ENCODE measurements around the gene HSPB1. TPM values are rescaled to one million over a fixed set of nuclear protein-coding genes. Genes with fewer than 3 reads are reported as not detected.

The HSPB1 gene
- total and polyA plus RNA-seq, 2 donors (not counting 1 experiment from before 2014, with no cell fraction given): 34.0 to 343 TPM

- no peaks in the 10 kb centered on the region for H3K36me3 ChIP-seq (replicated peaks in 1 of 2; ENCODE audit: control extremely low read depth in 1 of 2, control insufficient read depth in 1 of 2, extremely low read depth in 1 of 2, insufficient read depth in 2 of 2, low read length in 1 of 2)
- H4K20me1 ChIP-seq (ENCODE audit: control insufficient read depth, insufficient read depth, low read length, poor library complexity, severe bottlenecking): no peaks in the 10 kb centered on the region
- intact Hi-C loops (cut with micrococcal nuclease): no loop called here
- peak overlapping the region; percentile 78 for H3K4me3 Mint-ChIP-seq
- H3K27me3 Mint-ChIP-seq: peaks cover 44% of the 10 kb centered on the region
- ChIA-PET POLR2A (interaction anchor here (0.6 to 0.7 kb wide), 2 partner anchors 83 to 840 kb away, joined by 3 read pairs; partner anchors contain the start of gene CCDC146), CTCF (interaction anchor here (1.4 to 2.8 kb wide), 2 partner anchors 10 to 33 kb away, joined by 6 to 12 read pairs; no protein-coding TSS in a partner anchor)
- peak overlapping the region; percentile 85 for H3K4me2 ChIP-seq (replicated peaks; ENCODE audit: low read depth, low read length, poor library complexity, severe bottlenecking)
- TF ChIP-seq CTCF (IDR thresholded peaks at IDR 0.05) (no peak), EZH2 (IDR thresholded peaks at IDR 0.05; ENCODE audit: borderline replicate concordance, insufficient read depth, low read depth, low read length, poor library complexity, severe bottlenecking) (no peak)
- peak overlapping the region; percentile 41 for H3K27ac Mint-ChIP-seq
- peaks cover 0 to 4% (median 0%) of the 10 kb centered on the region in 3 donors for H3K9me3 ChIP-seq (ENCODE audit: control extremely low read depth in 1 of 3, control insufficient read depth in 2 of 3, insufficient read depth in 1 of 3, low read length in 2 of 3)
- H3K9me3 Mint-ChIP-seq (ENCODE audit: insufficient read depth): no peaks in the 10 kb centered on the region
- peaks cover 0 to 58% (median 18%) of the 10 kb centered on the region in 4 experiments for H3K27me3 ChIP-seq (replicated peaks in 1 of 4; ENCODE audit: control extremely low read depth in 1 of 4, control insufficient read depth in 3 of 4, insufficient read depth in 4 of 4, low read length in 3 of 4)
- peak overlapping the region; percentile 38 for H2AFZ ChIP-seq (ENCODE audit: insufficient read depth, low read depth, low read length, poor library complexity, severe bottlenecking)
- ATAC-seq (ENCODE audit: low read depth) (no peak), DNase-seq (no peak)
- peaks cover 12 to 19% of the 10 kb centered on the region in 2 donors for H3K4me1 ChIP-seq (ENCODE audit: control insufficient read depth in 2 of 2, insufficient read depth in 2 of 2, low read length in 2 of 2)
- 5% methylated on average over 29 of the region's 36 CpGs for WGBS (ENCODE audit: insufficient coverage)
- peak overlapping the region; percentile 42 for H3K9ac ChIP-seq (ENCODE audit: low read length)
- peak overlapping the region in 3 of 5 experiments; percentile 34 to 54 (median 37) for H3K4me3 ChIP-seq (ENCODE audit: control extremely low read depth in 1 of 5, extremely low read depth in 1 of 5, insufficient read depth in 1 of 5, low read depth in 2 of 5, low read length in 4 of 5)
- H3K79me2 ChIP-seq (ENCODE audit: control insufficient read depth, insufficient read depth, low read length): no peaks in the 10 kb centered on the region
- H3K4me1 Mint-ChIP-seq: peaks cover 15% of the 10 kb centered on the region
- no peak overlapping the region for H3K27ac ChIP-seq (ENCODE audit: low read length in 2 of 2)
Observed at GRCh38 chr7:76281706-76282343, 20.6 kb upstream of the HSPB1 start.
